GM21717 (cell line): Measurements from ENCODE around the gene CERS6.

Experiments used
- ATAC-seq: cut with Tn5 transposase; IDR thresholded peaks from one replicate; pipeline ENCODE4 v1.9.1; 2021; ENCODE audit warnings: mild to moderate bottlenecking, moderate library complexity; ENCODE audit not compliant: unreplicated experiment

CERS6 gene

DNA sequence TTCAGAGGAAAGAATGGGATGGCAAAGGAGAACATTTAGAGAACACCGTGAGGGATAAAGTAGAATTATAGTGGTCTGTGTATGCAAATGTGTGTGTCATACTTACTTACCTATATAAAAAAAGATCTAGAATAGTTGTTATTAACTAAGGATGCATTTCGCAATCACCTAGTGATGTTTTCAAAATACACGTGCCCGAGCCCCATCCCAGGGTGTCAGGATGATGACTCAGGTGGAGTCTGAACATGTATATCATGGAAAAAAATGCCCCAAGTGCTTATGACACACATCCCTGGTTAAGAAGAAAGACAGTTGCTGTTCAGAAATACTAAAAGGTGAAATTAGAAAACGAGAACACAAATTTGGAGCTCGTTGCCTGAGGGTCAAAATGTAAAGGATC lies 109.0 kb downstream of the CERS6 start:
- ATAC-seq = no peak

GRCh38 chr2:168565512-168565911 lies 109.4 kb downstream of the CERS6 start:
- ATAC-seq = no peak

DNA sequence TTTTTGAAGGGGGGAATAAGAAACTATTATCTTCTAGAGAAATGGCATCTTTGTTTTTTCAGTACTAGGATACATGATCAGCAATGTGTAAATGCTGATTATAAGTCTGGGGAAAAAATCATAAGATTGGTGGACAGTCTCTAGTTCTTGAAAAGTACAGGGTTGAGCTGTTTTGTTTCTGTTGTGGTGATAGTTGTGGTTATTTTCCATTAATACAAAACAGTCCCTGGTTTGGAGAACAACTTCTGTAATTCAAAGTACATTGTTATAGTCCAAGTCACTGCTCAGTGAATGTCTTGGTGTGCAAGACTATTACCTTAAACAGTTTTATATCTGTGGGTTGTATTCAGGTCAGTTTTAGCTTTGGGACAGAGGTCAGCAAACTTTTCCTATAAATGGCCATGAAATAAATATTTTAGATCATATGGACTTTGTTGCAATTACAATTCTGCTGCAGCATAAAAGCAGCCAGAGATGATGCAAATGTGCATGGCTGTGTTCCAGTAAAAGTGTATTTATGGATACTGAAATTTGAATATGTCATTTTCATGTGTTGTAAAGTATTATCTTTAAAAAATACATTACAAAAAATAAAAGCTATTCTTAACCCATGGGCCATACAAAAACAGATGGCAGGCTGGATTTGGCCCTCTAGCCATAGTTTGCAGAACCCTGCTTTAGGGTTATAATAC lies 111.0 kb downstream of the CERS6 start:
- no peak for ATAC-seq

GRCh38 chr2:168567836-168568235 lies 111.8 kb downstream of the CERS6 start:
- no peak for ATAC-seq

GRCh38 chr2:168568476-168569267 lies 112.6 kb downstream of the CERS6 start:
- no peak for ATAC-seq

DNA sequence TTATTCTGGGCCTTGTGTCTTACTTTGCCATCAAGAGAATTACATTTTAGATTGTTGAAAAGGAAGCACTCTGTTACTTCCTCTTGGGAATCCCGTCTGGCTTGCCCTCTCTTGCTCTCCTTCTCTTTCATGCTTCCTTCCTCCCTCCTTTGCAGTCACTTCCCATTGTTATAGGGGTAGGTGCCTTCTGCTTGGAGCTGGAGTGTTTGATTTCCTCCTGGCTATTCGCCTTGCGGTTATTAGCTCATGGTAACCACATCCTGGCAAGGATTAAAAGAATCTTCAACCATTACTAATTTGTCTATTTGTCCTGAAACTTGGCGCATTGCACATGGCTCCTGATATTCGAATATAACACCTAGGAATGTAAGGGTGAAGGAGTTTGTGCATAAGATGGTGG lies 115.0 kb downstream of the CERS6 start:
- no peak for ATAC-seq

- no peak for ATAC-seq
Measured at GRCh38 chr2:168573128-168573903, 117.2 kb downstream of the CERS6 start.

- no peak for ATAC-seq
Measured at GRCh38 chr2:168574856-168575630, 119.0 kb downstream of the CERS6 start.

DNA sequence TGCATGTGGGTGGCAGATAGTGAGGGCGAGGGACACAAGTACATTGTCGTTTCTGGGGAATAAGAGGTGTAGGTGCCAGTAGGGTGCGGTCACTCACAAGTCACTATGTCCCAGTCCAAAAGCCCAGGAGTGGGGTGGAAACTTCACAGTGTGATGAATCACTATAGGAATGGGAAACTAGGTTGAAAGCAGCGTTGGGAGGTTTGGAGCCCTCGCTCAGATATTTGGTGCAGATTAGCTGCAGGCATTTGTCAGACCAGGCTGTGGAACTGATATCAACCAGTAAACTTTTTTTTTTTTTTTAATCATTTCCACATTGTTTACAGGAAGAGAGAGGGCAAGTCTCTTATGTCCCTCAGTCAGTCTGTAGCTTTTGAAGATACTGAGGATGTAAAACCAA lies 121.8 kb downstream of the CERS6 start:
- ATAC-seq = no peak

DNA sequence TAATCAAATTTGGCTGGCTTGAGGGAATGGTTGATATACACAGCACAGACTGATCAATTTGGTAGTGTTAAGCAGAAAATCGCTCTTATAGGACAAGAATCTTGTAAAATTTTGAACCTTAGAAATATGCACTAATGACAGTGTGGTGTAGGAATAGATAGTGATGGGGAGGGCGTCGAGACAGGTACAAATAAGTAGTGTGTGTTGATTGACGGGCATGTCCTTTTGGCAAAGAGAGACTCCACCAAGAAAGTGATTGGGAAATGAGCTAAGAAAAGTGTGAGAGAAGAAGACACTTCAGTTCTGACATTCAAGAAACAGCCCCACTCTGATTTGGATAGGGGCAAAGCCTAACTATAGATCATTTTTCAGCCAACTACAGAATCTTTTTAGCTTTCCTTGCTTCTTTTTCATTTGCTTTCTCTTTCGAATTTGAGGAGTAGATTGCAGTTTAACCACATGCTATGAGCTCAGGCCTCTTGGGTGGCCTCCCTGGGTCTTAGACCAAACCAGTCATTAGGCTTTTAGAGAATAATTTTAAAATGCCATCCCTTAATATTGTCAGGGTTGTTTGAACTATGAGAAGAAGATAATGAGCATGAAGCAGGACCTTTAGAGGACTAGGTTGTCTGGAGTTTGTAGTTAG lies 127.1 kb downstream of the CERS6 start:
- ATAC-seq = peak; percentile 60

GRCh38 chr2:168583710-168584521 lies 127.8 kb downstream of the CERS6 start:
- no peak for ATAC-seq

DNA sequence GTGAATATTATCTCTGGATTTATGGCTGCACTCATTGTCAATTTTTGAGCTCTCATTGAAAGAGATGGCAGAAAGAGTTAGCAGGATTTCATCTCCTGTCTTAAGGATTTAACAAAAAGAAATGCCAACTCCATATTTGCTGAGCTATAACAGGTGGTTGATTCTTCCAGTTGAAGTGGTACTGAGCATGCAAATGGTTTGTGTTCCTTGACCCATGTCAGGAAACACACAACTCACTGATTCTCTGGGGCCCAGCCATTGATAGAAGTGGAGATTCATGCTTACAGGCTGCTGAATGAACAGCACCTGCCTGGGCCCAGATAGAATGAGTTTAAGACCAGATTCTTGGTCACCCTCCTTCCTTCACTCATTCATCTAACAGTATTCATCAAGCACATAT lies 128.8 kb downstream of the CERS6 start:
- no peak for ATAC-seq

- ATAC-seq = no peak
Measured at GRCh38 chr2:168585700-168586099, 129.6 kb downstream of the CERS6 start.

- no peak for ATAC-seq
Measured at GRCh38 chr2:168587307-168587706, 131.2 kb downstream of the CERS6 start.

- no peak for ATAC-seq
Measured at GRCh38 chr2:168589236-168590211, 133.5 kb downstream of the CERS6 start.

DNA sequence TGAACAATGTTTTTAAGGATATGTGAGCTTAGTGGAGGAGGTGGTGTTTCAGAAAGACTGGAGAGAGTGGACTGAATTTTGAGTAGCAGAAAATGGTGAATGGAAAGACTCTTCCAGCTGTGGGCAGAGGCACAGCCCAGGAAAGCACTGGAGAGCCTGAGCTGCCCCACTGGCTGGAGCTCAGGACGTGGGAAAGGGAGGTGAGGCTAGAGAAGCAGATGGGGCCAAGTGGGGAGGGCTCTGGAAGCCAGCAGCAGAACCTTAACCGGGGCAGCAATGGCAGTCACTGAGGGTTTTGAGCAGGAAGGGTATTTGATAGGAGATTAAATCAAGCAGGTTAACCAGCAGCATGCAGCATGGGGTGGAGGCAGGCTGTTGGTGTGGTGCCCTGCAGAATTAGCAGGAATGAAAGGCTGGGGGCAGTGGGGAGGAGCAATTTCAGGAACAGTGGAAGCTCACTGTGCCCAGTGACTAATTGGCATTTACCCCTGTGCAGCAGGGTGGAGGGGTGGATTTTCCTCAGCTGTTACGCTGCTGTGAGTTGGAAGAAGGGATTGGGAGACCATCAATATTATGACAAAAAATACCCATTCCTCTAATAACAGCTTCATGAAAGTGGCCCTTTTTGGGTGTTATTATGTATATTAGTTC lies 136.2 kb downstream of the CERS6 start:
- ATAC-seq = no peak

DNA sequence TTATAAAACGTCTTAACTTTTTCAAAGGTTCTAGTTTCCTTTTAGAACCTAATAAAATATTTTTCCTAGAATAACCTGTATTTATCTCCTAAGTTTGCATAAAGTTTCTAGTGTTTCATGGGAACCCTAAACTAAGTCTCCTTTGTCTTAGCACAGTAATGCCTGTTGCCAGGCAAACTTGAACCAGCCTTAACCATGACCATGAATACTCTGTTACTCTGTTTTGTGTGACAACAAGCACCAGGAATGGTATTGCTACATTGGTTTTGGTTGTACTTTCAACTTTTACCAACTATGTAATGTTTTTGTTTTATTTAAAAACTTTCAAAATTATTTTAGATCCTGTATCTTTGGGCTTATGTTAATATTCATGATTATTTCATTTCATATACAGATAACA lies 137.6 kb downstream of the CERS6 start:
- ATAC-seq = peak; percentile 49

DNA sequence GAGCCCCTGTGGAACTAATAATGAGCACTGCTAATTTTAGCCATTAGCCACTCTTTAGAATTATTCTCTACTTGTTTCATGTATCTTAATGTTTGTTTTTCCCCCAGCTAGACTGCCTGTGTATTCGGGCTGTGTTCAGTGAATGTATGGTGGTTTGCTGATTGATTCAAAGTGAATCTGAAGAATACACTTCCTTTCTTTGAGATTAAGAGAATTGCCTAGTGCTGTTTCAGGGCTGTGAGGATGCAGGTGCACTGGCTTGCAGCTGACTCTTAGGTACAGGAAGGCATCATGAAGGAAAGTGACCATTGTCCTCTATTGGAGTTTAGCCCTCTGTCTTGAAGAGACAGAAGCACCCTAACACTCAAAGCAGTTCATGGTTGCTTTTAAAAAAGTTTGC lies 138.7 kb downstream of the CERS6 start:
- ATAC-seq = peak; percentile 91
